H1 (cell line): Measurements from ENCODE around the gene ATOH8. TPM values are rescaled to one million over a fixed set of nuclear protein-coding genes. Genes with fewer than 3 reads are reported as not detected.

ENCODE experiments used
- CTCF ChIA-PET: fragments of 300-600 bp; sonication (Branson Sonifier 250); formaldehyde crosslinking; loops from one replicate; lab custom pipeline; 2021; ENCODE audit not compliant: partially characterized antibody; lab: Charles Lee
- POLR2A ChIA-PET: fragments of 300-600 bp; sonication (Branson Sonifier 250); formaldehyde crosslinking; loops from one replicate; lab custom pipeline; 2021; ENCODE audit warnings: inconsistent platforms; ENCODE audit not compliant: partially characterized antibody; lab: Charles Lee
- DNase-seq, 2 experiments: peaks; one replicate each; pipeline versions ENCODE4 v3.0.0 to v3.0.0-alpha.2; 2010 to 2022; ENCODE audit warnings: low spot score in 2 of 2, low read depth in 1 of 2, mixed read lengths in 1 of 2
- FAIRE-seq: peaks from 2 replicates; lab custom pipeline; 2011; peaks lifted over from hg19 to GRCh38; lab: Jason Lieb, UNC
- H2AFZ ChIP-seq: 2 replicates; pipeline ENCODE4 v1.8.1; 2012; ENCODE audit warnings: low read length, inconsistent platforms
- H2AK5ac ChIP-seq: 2 replicates; pipeline ENCODE4 v1.6.1; 2013; ENCODE audit warnings: low read depth, low read length
- H2BK120ac ChIP-seq: replicated peaks from 2 replicates; pipeline ENCODE3; 2013; ENCODE audit warnings: low read depth, low read length, inconsistent platforms
- H2BK12ac ChIP-seq: 2 replicates; pipeline ENCODE4 v1.6.1; 2013; ENCODE audit warnings: low read depth, low read length
- H2BK15ac ChIP-seq: 2 replicates; pipeline ENCODE4 v1.6.1; 2013; ENCODE audit warnings: low read length
- H2BK20ac ChIP-seq: 2 replicates; pipeline ENCODE4 v1.6.1; 2013; ENCODE audit warnings: low read length
- H2BK5ac ChIP-seq: 2 replicates; pipeline ENCODE4 v1.6.1; 2013; ENCODE audit warnings: low read depth, low read length
- H3K14ac ChIP-seq: 2 replicates; pipeline ENCODE4 v1.6.1; 2013; ENCODE audit warnings: inconsistent platforms; ENCODE audit not compliant: insufficient read length
- H3K18ac ChIP-seq: 2 replicates; pipeline ENCODE4 v1.6.1; 2013; ENCODE audit warnings: low read length; ENCODE audit errors: extremely low read depth
- H3K23ac ChIP-seq: 2 replicates; pipeline ENCODE4 v1.6.1; 2013; ENCODE audit warnings: inconsistent platforms; ENCODE audit not compliant: insufficient read length
- H3K23me2 ChIP-seq: 2 replicates; pipeline ENCODE4 v1.6.1; 2013; ENCODE audit warnings: low read depth, low read length
- H3K27ac ChIP-seq: 2 replicates; pipeline ENCODE4 v1.6.1; 2011; ENCODE audit warnings: low read depth, low read length, inconsistent platforms
- H3K27me3 ChIP-seq, 4 experiments: replicated peaks in 1 of 4; 1 replicate in 1 of 4; 2 replicates in 3 of 4; pipeline versions ENCODE4 v1.6.1 to v1.8.1; 2011 to 2013; ENCODE audit warnings: low read length in 3 of 4, mild to moderate bottlenecking in 3 of 4, inconsistent platforms in 2 of 4, mixed read lengths in 2 of 4, moderate library complexity in 1 of 4; ENCODE audit not compliant: control insufficient read depth in 3 of 4, insufficient read depth in 3 of 4; ENCODE audit errors: extremely low read depth in 1 of 4
- H3K36me3 ChIP-seq, 4 experiments: 2 replicates each; pipeline versions ENCODE4 v1.6.1 to v1.8.1; 2011 to 2013; ENCODE audit warnings: mild to moderate bottlenecking in 4 of 4, low read length in 3 of 4, moderate library complexity in 2 of 4, control low read depth in 1 of 4, inconsistent platforms in 1 of 4; ENCODE audit not compliant: insufficient read depth in 4 of 4, control insufficient read depth in 2 of 4
- H3K4ac ChIP-seq: replicated peaks from 2 replicates; pipeline ENCODE3; 2013; ENCODE audit warnings: low read length, low read depth, mixed read lengths, inconsistent platforms; ENCODE audit not compliant: insufficient read length
- H3K4me1 ChIP-seq, 4 experiments: replicated peaks in 1 of 4; 1 replicate in 1 of 4; 2 replicates in 3 of 4; pipeline versions ENCODE4 v1.6.1 to v1.8.1; 2011 to 2013; ENCODE audit warnings: low read length in 3 of 4, inconsistent platforms in 2 of 4, mixed read lengths in 1 of 4; ENCODE audit not compliant: insufficient read depth in 4 of 4, control insufficient read depth in 3 of 4
- H3K4me2 ChIP-seq, 2 experiments: 2 replicates each; pipeline versions ENCODE4 v1.6.1 to v1.8.1; 2011 to 2013; ENCODE audit warnings: low read depth in 2 of 2, low read length in 2 of 2, control low read depth in 1 of 2, inconsistent platforms in 1 of 2, mild to moderate bottlenecking in 1 of 2; ENCODE audit not compliant: insufficient read depth in 1 of 2
- H3K4me3 ChIP-seq, 4 experiments: fragments of 200-600, 300-600 bp in 1 of 4; sonication (generic), shearing (Covaris generic), sonication (Bioruptor Twin) in 1 of 4; 2 replicates each; pipeline versions ENCODE4 v1.5.1 to v1.8.1; 2011 to 2016; ENCODE audit warnings: low read length in 4 of 4, low read depth in 3 of 4, control low read depth in 2 of 4, inconsistent platforms in 2 of 4, mild to moderate bottlenecking in 2 of 4, mixed read lengths in 1 of 4, moderate library complexity in 1 of 4; ENCODE audit not compliant: insufficient read depth in 2 of 4; ENCODE audit errors: extremely low read depth in 1 of 4
- H3K56ac ChIP-seq: replicated peaks from 2 replicates; pipeline ENCODE3; 2013; ENCODE audit warnings: low read depth, mild to moderate bottlenecking, mixed read lengths, low read length, inconsistent platforms; ENCODE audit not compliant: insufficient read length
- H3K79me1 ChIP-seq: 2 replicates; pipeline ENCODE4 v1.6.1; 2013; ENCODE audit warnings: low read depth, low read length, control low read depth
- H3K79me2 ChIP-seq, 2 experiments: 2 replicates each; pipeline versions ENCODE4 v1.6.1 to v1.8.1; 2012 to 2013; ENCODE audit warnings: low read length in 2 of 2, mild to moderate bottlenecking in 2 of 2, inconsistent platforms in 1 of 2; ENCODE audit not compliant: insufficient read depth in 2 of 2, control insufficient read depth in 1 of 2
- H3K9ac ChIP-seq, 4 experiments: replicated peaks in 1 of 4; 1 replicate in 1 of 4; 2 replicates in 3 of 4; pipeline versions ENCODE4 v1.6.1 to v1.8.1; 2011 to 2013; ENCODE audit warnings: low read depth in 3 of 4, low read length in 3 of 4, control low read depth in 2 of 4, mild to moderate bottlenecking in 2 of 4, moderate library complexity in 2 of 4, inconsistent platforms in 1 of 4; ENCODE audit errors: extremely low read depth in 1 of 4
- H3K9me3 ChIP-seq, 2 experiments: 2 replicates each; pipeline versions ENCODE4 v1.6.1 to v1.8.1; 2012 to 2013; ENCODE audit warnings: mild to moderate bottlenecking in 2 of 2, moderate library complexity in 2 of 2, control low read depth in 1 of 2, inconsistent platforms in 1 of 2, low read depth in 1 of 2, low read length in 1 of 2, mixed read lengths in 1 of 2; ENCODE audit not compliant: insufficient read depth in 2 of 2
- H4K20me1 ChIP-seq, 2 experiments: replicated peaks in 1 of 2; 2 replicates each; pipeline versions ENCODE3 to v1.8.1; 2011 to 2013; ENCODE audit warnings: inconsistent platforms in 2 of 2, low read length in 2 of 2, mild to moderate bottlenecking in 1 of 2; ENCODE audit not compliant: insufficient read depth in 2 of 2, control insufficient read depth in 1 of 2
- H4K5ac ChIP-seq: 2 replicates; pipeline ENCODE4 v1.6.1; 2013; ENCODE audit warnings: low read length, low read depth, mixed read lengths, inconsistent platforms; ENCODE audit not compliant: insufficient read length
- H4K8ac ChIP-seq: 2 replicates; pipeline ENCODE4 v1.8.0; 2013; ENCODE audit warnings: mild to moderate bottlenecking, moderate library complexity, low read length, inconsistent platforms; ENCODE audit not compliant: insufficient read depth; ENCODE audit errors: extremely low read depth
- H4K91ac ChIP-seq: replicated peaks from 2 replicates; pipeline ENCODE3; 2013; ENCODE audit warnings: low read length, mixed read lengths, inconsistent platforms; ENCODE audit not compliant: insufficient read length
- ASH2L ChIP-seq: fragments of 200-600, 300-600 bp; sonication (generic); IDR thresholded peaks from one replicate; pipeline ENCODE4 v1.7.1; 2017; ENCODE audit warnings: low read length
- BCL11A ChIP-seq, 2 experiments: IDR thresholded peaks; one replicate each; pipeline ENCODE4 v1.6.1; 2011; ENCODE audit warnings: low read depth in 2 of 2, low read length in 2 of 2, mild to moderate bottlenecking in 2 of 2
- CEBPB ChIP-seq: IDR thresholded peaks from 2 replicates; pipeline ENCODE4 v1.6.1; 2012; ENCODE audit warnings: low read depth, low read length
- EZH2 ChIP-seq: fragments of 200-600 bp; sonication (generic); IDR thresholded peaks from 2 replicates; pipeline ENCODE4 v1.7.1; 2012; ENCODE audit warnings: low read depth, mild to moderate bottlenecking, moderate library complexity, low read length, inconsistent platforms; ENCODE audit not compliant: severe bottlenecking
- WGBS, 2 experiments: shearing (Covaris generic) in 1 of 2; methylation state at CpG; one replicate each; pipeline versions ENCODE4 v1.1.6 to v1.1.7; 2013 to 2015; ENCODE audit warnings: low lambda C conversion rate in 2 of 2, mixed read lengths in 2 of 2, inconsistent platforms in 1 of 2, low coverage in 1 of 2, missing lambda C conversion rate in 1 of 2; ENCODE audit not compliant: insufficient replicate concordance in 2 of 2, insufficient coverage in 1 of 2, insufficient read length in 1 of 2; ENCODE audit errors: extremely low coverage in 1 of 2, missing lambda C conversion rate in 1 of 2; 5-methylcytosine and 5-hydroxymethylcytosine counted together
- polyA plus RNA-seq, 7 experiments: library from polyadenylated mRNA; depleted of rRNA in 3 of 7; stranded (reverse) in 5 of 7; unstranded in 2 of 7; fragments of >200 nt in 5 of 7; fragments of 200-250 nt in 2 of 7; gene quantifications; 1 replicate in 5 of 7; 2 replicates in 1 of 7; 4 replicates in 1 of 7; pipeline versions ENCODE4 v1.2.1 to v1.2.3, GENCODE V29; 2011 to 2013; ENCODE audit warnings: missing spikeins in 2 of 7, mixed read lengths in 2 of 7
- total RNA-seq: library from RNA; stranded (reverse); fragmentation: NEBNext Ultra II Directional; extraction: Animal tissue kit (Norgen Biotek cat#: 25700); gene quantifications from 2 replicates; pipeline ENCODE4 v1.2.1, GENCODE V29; 2021

The ATOH8 gene
- total and polyA plus RNA-seq, 2 of the 8 experiments (the other 6 are each of a cell fraction or from before 2014, with no cell fraction given): 0.50 to 0.53 TPM

DNA sequence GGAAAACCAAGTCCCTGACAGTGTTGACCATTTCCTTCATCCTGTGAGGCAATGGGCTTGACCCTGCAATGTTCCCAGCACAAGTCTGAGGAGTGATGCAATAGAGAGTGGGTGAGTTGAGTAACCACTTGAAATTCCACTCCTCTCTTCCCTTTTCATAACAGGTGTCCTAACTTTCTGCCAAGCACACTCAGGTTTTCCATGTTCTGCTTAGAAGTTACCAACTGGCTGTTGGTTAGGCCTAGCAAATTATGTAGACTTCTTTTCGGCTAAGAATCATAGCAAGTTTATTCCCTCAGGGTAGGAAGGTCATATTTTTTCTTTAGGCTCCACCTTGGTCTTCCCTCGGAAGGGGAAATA is 48.1 kb upstream of the ATOH8 start:
- 0 out of 2 replicates have a peak overlapping the region, but pooled peaks have one; percentile 53 for H2BK15ac ChIP-seq
- H3K27ac ChIP-seq: no peak overlapping the region
- FAIRE-seq (no peak), DNase-seq (no peak)
- H3K56ac ChIP-seq: no peak overlapping the region
- H2BK20ac ChIP-seq: no peak overlapping the region
- no peak overlapping the region for H4K91ac ChIP-seq
- no peaks in the 10 kb centered on the region for H3K36me3 ChIP-seq
- no peaks in the 10 kb centered on the region for H3K9me3 ChIP-seq
- H3K23ac ChIP-seq: no peak overlapping the region
- no peak overlapping the region for H3K9ac ChIP-seq
- TF ChIP-seq EZH2 (no peak), ASH2L (no peak), CEBPB (peak; percentile 68; the same call in 1 of the 2 replicates), BCL11A (IDR thresholded peaks at IDR 0.05; ENCODE audit: low read depth in 2 of 2, low read length in 2 of 2) (no peak)
- TF ChIP-seq, all 59 proteins: peak for 1
- Histone ChIP-seq H4K20me1 (no peaks in the 10 kb centered on the region), H3K4me2 (no peak overlapping the region), H4K5ac (no peak overlapping the region), H3K79me1 (no peaks in the 10 kb centered on the region), H3K27me3 (no peaks in the 10 kb centered on the region; a peak in 1 of 7 replicates), H3K18ac (no peak overlapping the region), H3K23me2 (no peaks in the 10 kb centered on the region), H3K4me1 (peaks cover 0 to 7% (median 4%) of the 10 kb centered on the region in 4 experiments; a peak in 4 of 7 replicates), H2AFZ (no peak overlapping the region), H2BK12ac (0 out of 2 replicates have a peak overlapping the region, but pooled peaks have one; percentile 19), H4K8ac (no peak overlapping the region), H3K79me2 (no peaks in the 10 kb centered on the region), H3K14ac (no peak overlapping the region), H2BK5ac (peak overlapping the region; percentile 4; the same call in 1 of the 2 replicates), H2BK120ac (no peak overlapping the region), H3K4ac (no peak overlapping the region), H2AK5ac (no peak overlapping the region; the same call in 1 of the 2 replicates), H3K4me3 (no peak overlapping the region)
- ChIA-PET CTCF (interaction anchor here (0.8 to 7.4 kb wide), 22 partner anchors 8 to 546 kb away, joined by 3 to 80 read pairs (median 6); partner anchors contain the start of gene GNLY), POLR2A (interaction anchor here (0.6 to 2.5 kb wide), 3 partner anchors 19 to 39 kb away, joined by 3 to 10 read pairs (median 3); no protein-coding TSS in a partner anchor)
- 77% methylated on average over 2 of the region's 2 CpGs; no CpG with 5 or more reads in 1 of the 2 experiments for WGBS, 2 experiments
